ENCODE results near the gene ROR1. TPM values are rescaled to one million over a fixed set of nuclear protein-coding genes. Genes with fewer than 3 reads are reported as not detected.
"Not testable (repeated sequence)": the region's sequence is repeated elsewhere in the genome, so short reads cannot be mapped to it uniquely, and the experiment has no call there.

ROR1 gene
- total and polyA plus RNA-seq, 2 donors (not counting 1 experiment from before 2014, with no cell fraction given), result 14.5 to 16.5 TPM

- no peak overlapping the region for H3K4me2 ChIP-seq (ENCODE audit: extremely low read depth, insufficient read depth, low read length)
- peaks cover 3% of the 10 kb centered on the region for H3K79me2 ChIP-seq (ENCODE audit: control insufficient read depth, insufficient read depth, low read length)
- no peaks in the 10 kb centered on the region for H3K36me3 ChIP-seq (ENCODE audit: control insufficient read depth, insufficient read depth, low read length)
- no peak overlapping the region for H2AFZ ChIP-seq (ENCODE audit: low read length)
- DNase-seq (ENCODE audit: low read depth in 2 of 2), result no peak
- H3K27me3 ChIP-seq (ENCODE audit: control insufficient read depth, insufficient read depth, low read length), result no peaks in the 10 kb centered on the region
- no peaks in the 10 kb centered on the region for H3K9me3 ChIP-seq (ENCODE audit: control insufficient read depth, insufficient read depth, low read depth, low read length)
- TF ChIP-seq CTCF (conservative IDR thresholded peaks at IDR 0.05 in 1 of 2, IDR thresholded peaks at IDR 0.05 in 1 of 2; ENCODE audit: low read depth in 1 of 2, low read length in 2 of 2) (no peak), EZH2 (IDR thresholded peaks at IDR 0.05; ENCODE audit: low read length, missing control alignments) (no peak)
- no peak overlapping the region for H3K27ac ChIP-seq (ENCODE audit: insufficient read depth, low read length)
- H3K4me3 ChIP-seq (replicated peaks in 1 of 4; ENCODE audit: control extremely low read depth in 1 of 4, insufficient read depth in 1 of 4, low read depth in 3 of 4, low read length in 4 of 4), result no peak overlapping the region
- no peak overlapping the region for H3K9ac ChIP-seq (ENCODE audit: insufficient read depth, low read length)
- H4K20me1 ChIP-seq (ENCODE audit: control insufficient read depth, extremely low read depth, insufficient read depth, low read length), result no peaks in the 10 kb centered on the region
- peaks cover 6% of the 10 kb centered on the region for H3K4me1 ChIP-seq (ENCODE audit: control insufficient read depth, extremely low read depth, insufficient read depth, low read length)
Observed at GRCh38 chr1:63782982-63783381, 9.2 kb downstream of the ROR1 start.

GRCh38 chr1:63784083-63784482 is 10.3 kb downstream of the ROR1 start:
- Histone ChIP-seq H3K4me1 (ENCODE audit: control insufficient read depth, extremely low read depth, insufficient read depth, low read length) (peaks cover 3% of the 10 kb centered on the region), H3K4me2 (ENCODE audit: extremely low read depth, insufficient read depth, low read length) (no peak overlapping the region), H3K9ac (ENCODE audit: insufficient read depth, low read length) (no peak overlapping the region), H3K4me3 (replicated peaks in 1 of 4; ENCODE audit: control extremely low read depth in 1 of 4, insufficient read depth in 1 of 4, low read depth in 3 of 4, low read length in 4 of 4) (no peak overlapping the region), H2AFZ (ENCODE audit: low read length) (no peak overlapping the region), H3K79me2 (ENCODE audit: control insufficient read depth, insufficient read depth, low read length) (no peaks in the 10 kb centered on the region), H3K27ac (ENCODE audit: insufficient read depth, low read length) (no peak overlapping the region), H3K9me3 (ENCODE audit: control insufficient read depth, insufficient read depth, low read depth, low read length) (no peaks in the 10 kb centered on the region), H4K20me1 (ENCODE audit: control insufficient read depth, extremely low read depth, insufficient read depth, low read length) (no peaks in the 10 kb centered on the region), H3K27me3 (ENCODE audit: control insufficient read depth, insufficient read depth, low read length) (no peaks in the 10 kb centered on the region), H3K36me3 (ENCODE audit: control insufficient read depth, insufficient read depth, low read length) (no peaks in the 10 kb centered on the region)
- TF ChIP-seq CTCF (conservative IDR thresholded peaks at IDR 0.05 in 1 of 2, IDR thresholded peaks at IDR 0.05 in 1 of 2; ENCODE audit: low read depth in 1 of 2, low read length in 2 of 2) (no peak), EZH2 (IDR thresholded peaks at IDR 0.05; ENCODE audit: low read length, missing control alignments) (no peak)
- DNase-seq (ENCODE audit: low read depth in 2 of 2), result no peak

- H3K27me3 ChIP-seq (ENCODE audit: control insufficient read depth, insufficient read depth, low read length), result no peaks in the 10 kb centered on the region
- no peaks in the 10 kb centered on the region for H3K79me2 ChIP-seq (ENCODE audit: control insufficient read depth, insufficient read depth, low read length)
- no peak overlapping the region for H3K4me2 ChIP-seq (ENCODE audit: extremely low read depth, insufficient read depth, low read length)
- no peaks in the 10 kb centered on the region for H4K20me1 ChIP-seq (ENCODE audit: control insufficient read depth, extremely low read depth, insufficient read depth, low read length)
- no peak overlapping the region for H2AFZ ChIP-seq (ENCODE audit: low read length)
- no peaks in the 10 kb centered on the region for H3K9me3 ChIP-seq (ENCODE audit: control insufficient read depth, insufficient read depth, low read depth, low read length)
- H3K36me3 ChIP-seq (ENCODE audit: control insufficient read depth, insufficient read depth, low read length), result no peaks in the 10 kb centered on the region
- H3K27ac ChIP-seq (ENCODE audit: insufficient read depth, low read length), result no peak overlapping the region
- no peak overlapping the region for H3K4me3 ChIP-seq (replicated peaks in 1 of 4; ENCODE audit: control extremely low read depth in 1 of 4, insufficient read depth in 1 of 4, low read depth in 3 of 4, low read length in 4 of 4)
- H3K4me1 ChIP-seq (ENCODE audit: control insufficient read depth, extremely low read depth, insufficient read depth, low read length), result peaks cover 3% of the 10 kb centered on the region
- H3K9ac ChIP-seq (ENCODE audit: insufficient read depth, low read length), result no peak overlapping the region
- TF ChIP-seq CTCF (conservative IDR thresholded peaks at IDR 0.05 in 1 of 2, IDR thresholded peaks at IDR 0.05 in 1 of 2; ENCODE audit: low read depth in 1 of 2, low read length in 2 of 2) (no peak), EZH2 (IDR thresholded peaks at IDR 0.05; ENCODE audit: low read length, missing control alignments) (no peak)
- no peak for DNase-seq (ENCODE audit: low read depth in 2 of 2)
Observed at GRCh38 chr1:63784489-63785390, 10.9 kb downstream of the ROR1 start.

- H3K9ac ChIP-seq (ENCODE audit: insufficient read depth, low read length); H2AFZ ChIP-seq (ENCODE audit: low read length); H3K4me2 ChIP-seq (ENCODE audit: extremely low read depth, insufficient read depth, low read length); H3K36me3 ChIP-seq (ENCODE audit: control insufficient read depth, insufficient read depth, low read length); H4K20me1 ChIP-seq (ENCODE audit: control insufficient read depth, extremely low read depth, insufficient read depth, low read length); DNase-seq (ENCODE audit: low read depth in 2 of 2); H3K27ac ChIP-seq (ENCODE audit: insufficient read depth, low read length); H3K4me3 ChIP-seq (replicated peaks in 1 of 4; ENCODE audit: control extremely low read depth in 1 of 4, insufficient read depth in 1 of 4, low read depth in 3 of 4, low read length in 4 of 4); H3K79me2 ChIP-seq (ENCODE audit: control insufficient read depth, insufficient read depth, low read length); H3K9me3 ChIP-seq (ENCODE audit: control insufficient read depth, insufficient read depth, low read depth, low read length); H3K27me3 ChIP-seq (ENCODE audit: control insufficient read depth, insufficient read depth, low read length); H3K4me1 ChIP-seq (ENCODE audit: control insufficient read depth, extremely low read depth, insufficient read depth, low read length): not testable (repeated sequence)
Observed at GRCh38 chr1:63787270-63787669, 13.5 kb downstream of the ROR1 start.
